ENCODE measurements around the gene MTFP1. TPM values are rescaled to one million over a fixed set of nuclear protein-coding genes. Genes with fewer than 3 reads are reported as not detected.

MTFP1 gene
- total and polyA plus RNA-seq, 2 donors (not counting 1 experiment from before 2014, with no cell fraction given), result 11.8 to 18.4 TPM

- ATAC-seq (ENCODE audit: low read depth), result peak; percentile 19
- no peaks in the 10 kb centered on the region for H3K27me3 Mint-ChIP-seq
- intact Hi-C loops (cut with micrococcal nuclease), result loop anchor here (1.0 to 10.0 kb wide), 4 partner anchors 10 to 1542 kb away; partner anchors contain the start of gene ZNRF3
- H3K27ac Mint-ChIP-seq, result peak overlapping the region; percentile 78
- Histone ChIP-seq H3K27me3 (replicated peaks in 1 of 4; ENCODE audit: control extremely low read depth in 1 of 4, control insufficient read depth in 3 of 4, insufficient read depth in 4 of 4, low read length in 3 of 4) (no peaks in the 10 kb centered on the region), H2AFZ (ENCODE audit: insufficient read depth, low read depth, low read length, poor library complexity, severe bottlenecking) (peak overlapping the region; percentile 79), H3K36me3 (replicated peaks in 1 of 2; ENCODE audit: control extremely low read depth in 1 of 2, control insufficient read depth in 1 of 2, extremely low read depth in 1 of 2, insufficient read depth in 2 of 2, low read length in 1 of 2) (no peaks in the 10 kb centered on the region), H3K9me3 (ENCODE audit: control extremely low read depth in 1 of 3, control insufficient read depth in 2 of 3, insufficient read depth in 1 of 3, low read length in 2 of 3) (peaks cover 0 to 8% (median 0%) of the 10 kb centered on the region in 3 donors), H3K4me3 (ENCODE audit: control extremely low read depth in 1 of 5, extremely low read depth in 1 of 5, insufficient read depth in 1 of 5, low read depth in 2 of 5, low read length in 4 of 5) (peak overlapping the region; percentile 42 to 83 (median 80)), H3K4me2 (replicated peaks; ENCODE audit: low read depth, low read length, poor library complexity, severe bottlenecking) (peak overlapping the region; percentile 91), H3K27ac (ENCODE audit: low read length in 2 of 2) (peak overlapping the region in 1 of 2 donors; percentile 0), H3K9ac (ENCODE audit: low read length) (peak overlapping the region; percentile 93), H3K79me2 (ENCODE audit: control insufficient read depth, insufficient read depth, low read length) (peaks cover 11% of the 10 kb centered on the region), H4K20me1 (ENCODE audit: control insufficient read depth, insufficient read depth, low read length, poor library complexity, severe bottlenecking) (no peaks in the 10 kb centered on the region), H3K4me1 (ENCODE audit: control insufficient read depth in 2 of 2, insufficient read depth in 2 of 2, low read length in 2 of 2) (peaks cover 22 to 40% of the 10 kb centered on the region in 2 donors)
- no peaks in the 10 kb centered on the region for H3K9me3 Mint-ChIP-seq (ENCODE audit: insufficient read depth)
- peaks cover 48% of the 10 kb centered on the region for H3K4me1 Mint-ChIP-seq
- CTCF ChIA-PET, result interaction anchor here (0.8 to 7.0 kb wide), 6 partner anchors 10 to 138 kb away, joined by 3 to 94 read pairs (median 6); partner anchors contain the start of genes CASTOR1 and RNF215
- POLR2A ChIA-PET, result interaction anchor here (1.0 to 1.2 kb wide), 2 partner anchors 35 to 137 kb away, joined by 3 read pairs; partner anchors contain the start of gene CASTOR1
- WGBS (ENCODE audit: insufficient coverage), result 81% methylated on average over 18 of the region's 29 CpGs
- H3K4me3 Mint-ChIP-seq, result peak overlapping the region; percentile 94
- TF ChIP-seq EZH2 (IDR thresholded peaks at IDR 0.05; ENCODE audit: borderline replicate concordance, insufficient read depth, low read depth, low read length, poor library complexity, severe bottlenecking) (no peak), CTCF (IDR thresholded peaks at IDR 0.05) (peak; percentile 77)
- DNase-seq, result peak; percentile 85
These were observed 1.1 kb downstream of the MTFP1 start for GRCh38 chr22:30426388-30427353.

Measured in B cell (primary cell).